Suppressor macrophage treated with lipopolysaccharide for 1 hour (primary cell): ENCODE data around the gene SNX19.
"Not testable (repeated sequence)": the region's sequence is repeated elsewhere in the genome, so short reads cannot be mapped to it uniquely, and the experiment has no call there.

ENCODE experiments used
- DNase-seq, 3 donors: peaks; one replicate each; pipeline ENCODE4 v3.0.0-alpha.2; 2020 to 2022

The SNX19 gene

DNA sequence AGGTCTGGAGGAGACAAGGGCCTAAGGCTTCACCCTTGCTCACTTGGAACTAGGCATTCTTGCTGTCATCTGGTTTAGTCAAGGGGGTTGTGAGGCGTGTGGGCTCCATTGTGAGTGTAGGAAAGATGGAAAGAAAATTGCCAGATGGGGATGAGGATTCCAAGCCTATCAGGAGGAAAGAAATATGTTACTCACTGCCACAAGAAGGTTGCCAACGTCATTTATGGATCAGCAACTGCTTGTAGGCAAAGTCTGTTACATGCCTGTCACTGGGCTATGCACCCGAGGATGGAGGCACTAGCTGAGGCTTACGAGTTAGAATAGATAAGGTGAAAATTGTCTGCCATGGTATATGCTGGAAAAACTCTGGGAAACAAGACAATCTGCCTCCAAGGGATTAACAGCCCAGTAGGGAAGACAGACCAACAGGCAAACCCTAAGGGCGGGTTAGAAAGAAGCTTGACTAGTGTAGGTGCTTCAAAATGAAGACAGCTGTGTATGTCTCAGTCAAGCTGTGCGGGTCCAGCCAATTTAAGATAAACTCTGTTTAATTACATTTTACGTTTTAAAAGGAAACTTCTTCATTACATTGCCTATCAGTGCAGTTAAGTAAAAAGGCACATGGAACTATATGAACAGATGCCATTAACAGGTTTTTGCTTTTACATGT, 47.4 kb downstream of the SNX19 start:
- no peak for DNase-seq

- no peak for DNase-seq
Observed at GRCh38 chr11:130868086-130868710, 48.1 kb downstream of the SNX19 start.

GRCh38 chr11:130866831-130867230, 49.4 kb downstream of the SNX19 start:
- no peak for DNase-seq

- DNase-seq = no peak
Observed at GRCh38 chr11:130865774-130866114, 50.5 kb downstream of the SNX19 start.

DNA sequence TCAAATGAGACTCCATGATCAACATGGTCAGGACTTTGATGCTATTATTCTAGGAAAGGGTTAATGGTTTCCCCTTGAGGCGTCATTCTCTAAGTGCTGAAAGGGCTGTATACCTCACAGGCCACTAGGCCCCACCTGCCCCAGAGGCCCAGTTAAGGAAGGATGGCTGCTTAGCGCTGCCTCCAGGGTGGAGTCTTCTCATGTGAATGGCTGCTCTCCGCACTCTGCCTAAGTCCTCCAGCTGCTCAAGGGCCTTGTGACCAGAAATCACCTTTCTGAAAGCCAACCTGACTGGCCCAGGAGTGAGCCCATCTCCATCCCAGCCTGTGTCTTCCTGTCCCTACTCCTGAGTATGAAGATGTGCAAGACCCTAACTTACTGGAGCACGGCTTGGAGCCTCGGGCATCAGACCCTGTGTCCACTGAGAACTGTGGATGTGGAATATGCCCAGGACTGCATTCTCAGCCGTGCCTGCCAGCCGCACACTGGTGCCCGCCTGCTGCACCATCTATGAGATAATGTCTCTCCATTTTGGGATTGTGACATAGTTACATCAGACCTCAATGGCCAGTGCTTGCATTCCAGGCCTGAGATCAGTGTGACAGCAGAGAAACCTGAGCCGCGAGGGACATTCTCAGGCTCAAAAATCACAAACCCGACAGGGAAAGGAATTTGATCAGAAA, 51.0 kb downstream of the SNX19 start:
- no peak for DNase-seq

DNA sequence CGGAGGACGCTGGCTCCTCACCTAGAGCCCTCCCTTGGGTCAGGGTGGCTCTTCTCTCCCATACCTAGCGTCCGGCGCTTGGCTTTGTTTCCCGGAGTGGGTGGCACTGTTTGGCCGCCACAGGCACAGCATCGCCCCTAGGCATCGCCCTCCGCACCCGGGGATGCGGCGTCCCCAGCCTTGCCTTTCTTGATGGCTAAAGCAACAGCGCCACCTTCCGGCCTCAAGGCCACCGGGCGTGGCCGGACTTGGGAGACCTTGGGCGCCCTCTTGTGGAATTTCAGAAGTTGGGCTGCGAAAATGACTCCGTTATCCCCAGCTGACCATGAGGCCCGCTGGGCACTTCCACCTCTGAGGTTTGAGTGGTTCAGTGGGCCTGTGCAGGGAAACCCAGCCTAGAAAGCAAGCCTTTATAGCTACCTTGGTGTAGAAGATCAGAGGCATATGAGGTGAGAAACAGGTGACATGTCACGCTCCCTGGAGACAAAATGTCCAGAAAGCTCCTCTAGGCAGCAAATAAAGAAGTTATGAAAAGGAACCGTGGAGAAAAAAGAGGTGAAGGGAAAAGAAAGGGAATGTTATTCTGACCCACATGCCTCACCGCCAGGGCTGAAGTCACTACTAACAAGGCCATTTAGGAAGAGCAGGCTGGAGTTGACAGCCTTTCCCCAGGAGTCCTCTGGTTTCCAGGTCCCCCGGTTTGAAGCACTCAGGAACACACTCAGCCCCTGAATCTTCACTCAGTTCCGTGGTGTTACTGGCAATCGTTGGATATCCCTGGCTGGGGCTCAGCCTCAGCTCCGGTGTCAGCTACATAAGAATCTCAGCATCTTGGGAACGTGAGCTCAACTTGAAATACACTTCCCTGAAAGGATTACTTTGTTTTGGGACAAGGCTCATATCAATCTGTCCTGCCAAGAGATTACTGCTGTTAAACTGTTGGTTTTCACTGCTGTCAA, 54.1 kb downstream of the SNX19 start:
- peak; percentile 94 to 97 (median 96) for DNase-seq

DNA sequence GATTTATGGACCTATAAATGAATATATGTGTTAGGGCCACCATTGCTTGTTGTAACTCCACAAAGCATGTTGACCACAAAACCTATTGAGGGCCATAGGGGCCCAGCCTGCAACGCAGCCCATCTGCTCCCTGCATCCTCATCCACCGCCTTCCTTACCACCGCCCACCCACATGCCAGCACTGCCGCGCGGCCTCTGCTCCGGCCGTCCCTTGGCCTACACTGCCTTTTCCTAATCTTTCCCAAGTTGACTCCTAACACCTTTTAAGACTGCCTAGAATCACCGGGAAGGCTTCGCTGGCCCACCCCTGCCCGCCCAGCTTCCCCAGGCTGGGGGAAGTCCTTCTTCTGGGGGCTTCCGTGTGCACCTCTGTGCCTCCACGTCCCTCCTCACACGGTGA, 55.0 kb downstream of the SNX19 start:
- no peak for DNase-seq

DNA sequence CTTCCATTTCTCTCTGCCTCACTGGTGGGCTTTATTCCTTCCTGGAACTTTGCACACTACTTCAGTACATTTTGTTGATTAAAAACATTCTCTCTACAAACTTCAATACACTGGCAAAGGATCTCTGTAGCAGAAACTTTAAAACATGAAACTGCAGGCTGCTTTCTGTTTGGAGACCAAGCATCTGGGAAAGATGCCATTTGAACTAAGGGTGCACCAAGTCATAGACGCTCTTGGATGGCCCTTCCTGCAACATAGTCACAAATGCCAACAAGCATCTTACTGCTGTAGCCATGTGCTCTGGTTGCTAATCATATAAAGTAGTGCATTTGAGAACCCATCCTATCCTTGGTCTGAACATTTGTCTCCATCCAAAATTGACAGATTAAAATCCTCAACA, 56.4 kb downstream of the SNX19 start:
- DNase-seq = no peak

DNA sequence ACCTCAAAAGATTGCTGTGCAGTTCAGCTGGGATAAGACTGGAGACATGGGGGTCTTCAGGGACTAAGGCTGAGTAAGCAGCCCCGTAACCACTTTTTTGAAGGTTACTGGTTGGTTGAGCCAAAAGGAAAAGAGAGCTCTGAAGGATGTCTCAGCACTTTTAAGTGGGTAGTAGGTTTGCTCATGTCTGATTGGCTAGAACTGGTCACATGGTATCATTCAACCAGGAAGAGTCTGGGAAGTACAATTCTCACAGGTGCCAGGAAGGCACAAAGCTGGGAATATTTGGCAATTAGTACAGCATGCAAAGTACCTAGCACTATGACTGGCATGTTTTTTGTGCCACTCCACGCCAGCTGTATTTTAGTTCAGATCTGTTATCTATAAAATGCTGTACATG, 58.1 kb downstream of the SNX19 start:
- DNase-seq = peak in 2 of 3 donors; percentile 14 to 22

DNA sequence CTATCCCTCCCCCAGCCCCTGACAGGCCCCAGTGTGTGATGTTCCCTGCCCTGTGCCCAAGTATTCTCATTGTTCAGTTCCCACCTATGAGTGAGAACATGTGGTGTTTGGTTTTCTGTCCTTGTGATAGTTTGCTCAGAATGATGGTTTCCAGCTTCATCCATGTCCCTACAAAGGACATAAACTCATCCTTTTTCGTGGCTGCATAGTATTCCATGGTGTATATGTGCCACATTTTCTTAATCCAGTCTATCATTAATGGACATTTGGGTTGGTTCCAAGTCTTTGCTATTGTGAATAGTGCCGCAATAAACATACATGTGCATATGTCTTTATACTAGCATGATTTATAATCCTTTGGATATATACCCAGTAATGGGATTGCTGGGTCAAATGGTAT, 60.6 kb downstream of the SNX19 start:
- DNase-seq = not testable (repeated sequence)

GRCh38 chr11:130854483-130854882, 61.8 kb downstream of the SNX19 start:
- DNase-seq = no peak

- no peak for DNase-seq
Observed at GRCh38 chr11:130852589-130852988, 63.7 kb downstream of the SNX19 start.

GRCh38 chr11:130850185-130850944, 65.9 kb downstream of the SNX19 start:
- DNase-seq = no peak

DNA sequence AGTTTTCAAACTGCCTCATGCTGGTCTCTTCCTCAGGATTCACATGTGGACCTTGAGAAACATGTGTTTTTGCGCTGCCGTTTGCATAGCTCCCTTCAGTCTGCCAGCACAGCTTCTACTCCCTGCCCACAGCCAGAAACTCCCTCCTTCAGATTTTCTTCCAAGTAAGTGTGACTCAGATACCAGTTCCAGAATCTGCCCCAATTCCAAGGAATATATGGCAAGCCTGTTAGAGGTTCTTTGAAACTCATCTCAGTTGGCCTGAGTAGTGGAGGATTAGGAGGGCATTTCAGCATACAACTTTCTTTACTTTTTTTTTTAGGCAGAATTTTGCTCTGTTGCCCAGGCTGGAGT, 67.1 kb downstream of the SNX19 start:
- DNase-seq = no peak

- DNase-seq = no peak
Observed at GRCh38 chr11:130848361-130849214, 67.7 kb downstream of the SNX19 start.

GRCh38 chr11:130847517-130847916, 68.8 kb downstream of the SNX19 start:
- DNase-seq = no peak

- DNase-seq = no peak
Observed at GRCh38 chr11:130846606-130847005, 69.7 kb downstream of the SNX19 start.

DNA sequence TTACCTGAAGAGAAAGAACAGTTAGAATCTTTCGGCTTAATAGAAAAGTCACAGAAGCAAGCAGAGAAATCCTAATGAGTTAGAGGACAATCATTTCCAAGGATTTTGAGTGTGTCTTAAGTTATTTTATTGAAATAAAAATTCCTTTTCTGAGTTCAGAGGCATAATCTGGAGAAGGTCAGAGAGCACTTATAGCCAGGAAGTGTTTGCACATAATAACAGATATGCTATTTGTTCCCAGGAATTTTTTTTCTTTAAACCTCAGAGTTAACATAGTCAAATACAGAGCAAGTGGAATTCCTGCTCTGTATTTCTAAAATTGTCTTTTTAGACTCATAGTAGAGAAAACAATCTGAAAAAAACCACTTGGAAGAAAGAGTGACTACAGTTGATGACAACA, 74.3 kb downstream of the SNX19 start:
- no peak for DNase-seq

DNA sequence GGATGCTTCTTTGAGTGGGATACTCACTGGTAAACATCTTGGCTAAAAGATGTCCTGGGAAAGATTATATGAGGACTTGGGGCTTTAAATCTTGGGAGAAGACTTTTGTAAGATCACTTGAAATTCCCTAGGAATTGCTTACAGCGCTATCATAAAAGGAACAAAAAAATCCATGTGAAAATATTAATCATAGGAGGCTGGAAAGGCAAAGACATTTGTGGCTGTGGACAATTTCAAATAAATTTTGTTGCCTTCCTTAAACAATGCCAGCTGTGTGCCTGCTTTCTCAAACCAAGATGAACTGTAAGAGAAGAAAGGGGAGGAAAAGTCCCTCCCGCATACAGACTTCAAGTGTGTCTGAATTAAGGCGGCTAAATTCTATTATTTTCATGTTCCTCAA, 75.6 kb downstream of the SNX19 start:
- DNase-seq = no peak

DNA sequence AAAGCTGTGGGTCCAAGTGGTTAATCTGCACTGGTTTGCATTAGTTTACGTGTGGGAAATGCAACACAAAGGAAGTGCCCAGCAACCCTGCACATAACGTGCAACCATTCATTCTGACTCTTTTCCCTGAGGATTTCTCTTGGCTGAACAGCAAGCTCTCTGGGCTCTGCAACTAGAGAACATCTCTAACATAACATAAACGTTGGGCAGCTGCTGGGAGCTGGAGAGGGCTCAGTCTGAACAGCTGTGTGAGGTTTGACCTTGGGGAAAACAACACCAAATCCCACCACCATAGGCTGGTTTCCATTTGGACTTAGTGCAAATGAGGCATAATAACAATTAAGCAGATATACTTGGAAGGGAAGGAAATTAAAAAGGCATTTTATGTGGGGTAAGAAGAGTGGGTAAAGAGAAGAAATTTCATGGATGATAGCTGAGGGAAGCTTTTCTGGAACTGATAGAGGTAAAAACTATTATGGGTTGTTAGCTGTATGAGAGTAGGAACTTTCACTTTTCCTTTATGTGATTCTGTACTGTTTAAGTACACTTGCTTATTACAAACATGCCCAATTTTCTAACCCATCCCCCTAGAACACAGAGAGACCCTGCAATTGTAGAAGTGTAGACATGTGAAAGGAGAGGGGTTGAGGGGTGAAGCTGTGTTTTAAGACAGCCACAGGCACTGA, 76.2 kb downstream of the SNX19 start:
- no peak for DNase-seq

GRCh38 chr11:130837194-130837593, 79.1 kb downstream of the SNX19 start:
- DNase-seq = no peak
